GM19099 (cell line): ENCODE results near the gene YPEL5.

Experiments used
- POLR2A ChIP-seq: IDR thresholded peaks from 3 replicates; pipeline ENCODE4 v1.6.1; 2011; ENCODE audit warnings: low read depth; ENCODE audit not compliant: insufficient read length; ENCODE audit errors: extremely low read depth

The YPEL5 gene

DNA sequence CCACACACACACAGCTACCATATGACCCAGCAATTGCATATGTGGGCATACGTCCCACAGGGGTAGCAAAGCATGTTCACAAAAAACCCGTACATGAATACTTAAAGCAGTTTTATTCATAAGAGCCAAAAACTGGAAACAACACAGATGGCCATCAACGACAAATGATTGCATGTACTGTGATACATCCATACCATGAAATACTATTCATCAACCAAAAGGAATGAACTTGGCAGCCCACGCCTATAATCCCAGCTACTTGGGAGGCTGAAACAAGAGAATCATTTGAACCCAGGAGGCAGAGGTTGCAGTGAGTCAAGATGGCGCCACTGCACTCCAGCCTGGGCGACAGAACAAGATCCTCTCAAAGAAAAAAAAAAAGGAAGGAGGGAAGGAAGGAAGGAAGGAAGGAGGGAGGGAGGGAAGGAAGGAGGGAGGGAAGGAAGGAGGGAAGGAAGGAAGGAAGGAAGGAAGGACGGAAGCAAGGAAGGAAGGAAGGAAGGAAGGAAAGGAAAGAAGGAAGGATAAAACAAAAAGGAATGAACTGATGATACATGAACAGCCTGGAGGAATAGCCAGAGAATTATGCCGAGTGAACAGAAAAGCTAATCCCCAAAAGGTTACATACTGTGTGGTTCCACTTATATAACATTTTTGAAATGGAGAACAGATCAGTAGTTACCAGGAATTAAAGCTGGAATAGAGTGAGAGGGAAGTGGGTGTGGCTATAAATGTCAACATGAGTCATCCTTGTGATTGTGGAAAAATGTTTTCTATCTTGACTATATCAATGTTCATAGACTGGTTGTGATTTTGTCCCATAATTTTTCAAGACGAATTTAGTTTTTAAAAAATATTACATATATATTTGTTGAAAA lies 19.6 kb upstream of the YPEL5 start:
- TF ChIP-seq POLR2A: no peak

DNA sequence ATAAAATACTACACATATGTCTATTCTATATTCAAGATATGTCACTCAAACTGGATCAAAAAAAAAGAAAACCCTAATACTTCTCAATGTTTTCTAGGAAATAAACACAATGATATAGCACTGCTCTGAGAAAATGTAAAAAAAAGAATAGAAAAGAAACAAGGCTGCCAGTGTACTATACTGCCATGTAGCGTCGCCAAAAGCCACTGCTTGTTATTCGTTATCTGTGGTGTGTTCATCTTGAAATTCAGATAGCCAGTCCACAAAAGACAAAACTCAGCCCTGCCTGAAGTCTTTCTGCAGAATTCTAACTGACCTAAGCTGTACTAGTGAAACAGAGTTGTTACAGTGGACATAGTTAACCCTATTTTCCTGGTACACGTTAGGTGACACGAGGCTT lies 12.2 kb upstream of the YPEL5 start:
- TF ChIP-seq POLR2A: no peak

GRCh38 chr2:30135541-30135940 lies 11.3 kb upstream of the YPEL5 start:
- no peak for TF ChIP-seq POLR2A

- no peak for TF ChIP-seq POLR2A
Measured at GRCh38 chr2:30136764-30137444, 9.9 kb upstream of the YPEL5 start.

DNA sequence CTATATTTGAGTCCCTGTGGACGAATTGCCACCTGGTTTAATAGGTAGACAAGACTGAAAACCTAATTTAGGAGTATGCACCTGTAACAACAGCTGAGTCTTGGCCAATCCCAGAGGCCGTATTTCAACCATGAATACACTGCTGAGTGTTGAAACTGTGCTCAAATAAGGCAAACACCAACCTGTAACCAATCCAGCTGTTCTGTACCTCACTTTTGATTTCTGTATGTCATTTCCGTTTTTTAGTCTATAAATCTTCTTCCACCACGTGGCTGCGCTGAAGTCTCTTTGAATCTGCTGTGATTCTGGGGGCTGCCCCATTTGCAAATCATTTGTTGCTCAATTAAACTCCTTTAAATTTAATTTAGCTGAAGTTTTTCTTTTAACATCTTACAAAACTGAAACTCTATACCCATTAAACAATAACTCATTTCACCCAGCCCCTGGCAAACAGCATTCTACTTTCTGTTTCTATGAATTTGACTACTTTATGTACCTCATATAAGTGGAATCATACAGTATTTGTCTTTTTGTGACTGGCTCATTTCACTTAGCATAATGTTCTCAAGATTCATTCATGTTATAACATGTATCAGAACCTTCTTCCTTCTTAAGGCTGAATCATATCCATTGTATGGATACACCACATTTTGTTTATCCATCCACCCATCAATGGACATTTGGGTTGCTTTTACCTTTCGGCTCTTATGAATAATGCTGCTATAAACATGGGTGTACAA lies 7.5 kb upstream of the YPEL5 start:
- no peak for TF ChIP-seq POLR2A

- TF ChIP-seq POLR2A: no peak
Measured at GRCh38 chr2:30141136-30141535, 5.7 kb upstream of the YPEL5 start.

- TF ChIP-seq POLR2A: no peak
Measured at GRCh38 chr2:30144260-30144659, 2.5 kb upstream of the YPEL5 start.

DNA sequence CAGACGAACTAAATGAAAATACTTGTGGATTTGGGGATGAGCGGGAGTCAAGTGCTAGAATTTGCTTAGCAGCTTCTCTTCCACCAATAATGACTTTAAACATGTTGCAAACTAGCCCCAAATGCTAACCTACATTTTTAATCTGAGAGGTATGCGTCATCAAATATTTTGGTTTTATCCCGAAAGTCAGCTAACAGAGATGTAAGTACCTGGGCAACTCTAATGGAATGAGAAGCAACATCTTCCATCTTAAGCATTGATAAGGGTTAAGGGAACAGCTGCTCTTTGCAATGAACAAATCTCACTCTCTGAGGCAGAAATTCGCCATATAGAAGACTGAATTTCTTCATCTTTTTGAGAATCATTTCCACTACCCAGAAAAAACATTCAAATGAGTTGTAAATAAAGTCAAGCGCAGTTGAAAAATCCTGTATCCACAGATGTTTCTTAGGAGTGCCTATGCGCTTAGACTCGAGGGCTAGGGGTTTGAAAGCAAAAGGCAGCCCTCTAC lies 926 bp upstream of the YPEL5 start:
- no peak for TF ChIP-seq POLR2A

DNA sequence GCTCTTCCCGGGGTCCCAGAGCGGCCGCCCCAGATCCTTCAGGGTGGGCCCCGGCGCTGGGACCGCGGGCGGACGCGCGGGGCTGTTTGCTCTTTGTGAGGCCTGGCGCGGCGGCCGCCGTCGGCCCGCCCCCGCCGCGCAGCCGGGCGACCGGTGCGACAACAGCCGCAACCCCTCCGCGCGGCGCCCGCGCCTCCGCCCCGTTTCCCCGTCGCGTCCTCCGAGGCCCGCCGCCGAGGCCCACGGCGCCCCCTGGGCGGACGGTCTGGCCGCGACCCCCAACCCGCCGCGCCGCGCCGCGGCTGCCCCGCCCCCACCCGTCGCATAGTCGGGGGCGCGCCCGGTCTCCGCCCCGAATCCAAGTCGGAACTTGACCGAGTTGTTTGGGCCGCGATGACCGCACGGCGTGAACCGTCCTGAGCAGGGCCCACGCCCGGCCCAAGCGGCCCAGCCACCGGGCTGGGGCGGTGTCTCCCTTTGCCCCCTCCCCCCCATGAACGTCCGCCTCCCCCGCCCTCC lies 448 bp downstream of the YPEL5 start:
- no peak for TF ChIP-seq POLR2A

GRCh38 chr2:30147715-30148610 lies 1.2 kb downstream of the YPEL5 start:
- TF ChIP-seq POLR2A: peak; percentile 37

DNA sequence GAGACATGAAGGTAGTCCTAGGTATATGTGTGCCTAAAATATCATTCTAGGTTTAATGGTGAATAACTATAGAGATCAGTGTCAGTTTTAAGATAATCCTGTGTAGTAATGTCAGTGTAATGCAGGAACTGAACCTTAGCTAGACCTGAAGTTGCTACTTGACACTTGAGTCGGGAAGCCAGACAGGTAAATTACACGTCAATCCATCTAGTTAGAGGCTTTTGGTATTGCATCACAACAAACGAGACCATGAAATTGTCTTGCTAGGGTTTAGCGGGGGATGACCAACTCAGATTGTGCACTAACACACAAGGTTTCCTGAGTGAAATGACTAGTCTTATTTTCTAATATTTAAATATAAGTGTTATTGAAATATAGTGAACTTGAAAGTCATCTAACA lies 2.0 kb downstream of the YPEL5 start:
- no peak for TF ChIP-seq POLR2A

DNA sequence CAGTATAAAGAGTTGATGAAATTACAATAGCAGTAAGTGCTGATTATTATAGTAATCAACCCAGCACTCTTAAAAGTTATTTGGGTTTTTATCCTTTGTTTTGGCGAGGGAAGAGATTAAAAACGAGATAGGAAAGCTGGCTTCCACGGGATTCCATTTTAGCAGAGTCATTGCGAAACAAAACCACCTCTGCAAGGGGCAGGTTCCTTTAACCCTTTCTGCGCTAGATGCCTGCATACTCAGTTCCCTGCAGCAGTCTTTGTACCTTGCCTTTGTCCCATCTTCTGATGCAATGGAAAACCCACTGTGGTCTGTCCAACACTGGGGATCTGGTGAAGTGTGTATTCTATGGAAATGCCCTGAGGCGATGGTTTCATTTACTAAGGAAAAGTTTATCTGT lies 2.7 kb downstream of the YPEL5 start:
- no peak for TF ChIP-seq POLR2A

DNA sequence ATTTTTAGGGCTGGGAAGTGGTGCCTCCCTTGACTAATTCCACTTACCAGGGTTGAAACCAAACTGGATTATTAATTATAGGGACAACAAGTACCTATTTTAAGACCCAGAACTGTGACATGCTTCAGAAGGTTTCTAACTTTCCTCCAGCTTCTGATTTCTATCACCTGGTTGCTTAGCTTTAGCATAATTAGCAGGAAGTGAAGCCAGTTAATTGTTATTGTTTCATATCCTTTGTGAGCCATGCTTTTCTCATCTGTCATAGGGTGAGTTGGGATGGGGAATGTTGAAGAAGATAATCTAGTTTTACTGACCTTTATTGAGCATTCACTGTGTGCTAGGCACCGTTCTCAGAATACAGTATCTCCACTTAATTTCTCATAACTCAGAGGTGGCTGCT lies 3.2 kb downstream of the YPEL5 start:
- TF ChIP-seq POLR2A: no peak

- TF ChIP-seq POLR2A: no peak
Measured at GRCh38 chr2:30150786-30151185, 4.0 kb downstream of the YPEL5 start.

- no peak for TF ChIP-seq POLR2A
Measured at GRCh38 chr2:30152385-30152784, 5.6 kb downstream of the YPEL5 start.

GRCh38 chr2:30155202-30155601 lies 8.4 kb downstream of the YPEL5 start:
- no peak for TF ChIP-seq POLR2A
